Osteoblast (primary cell): Measurements from ENCODE around the gene AFF1. TPM values are rescaled to one million over a fixed set of nuclear protein-coding genes. Genes with fewer than 3 reads are reported as not detected.

Experiments
- DNase-seq: peaks from one replicate; pipeline ENCODE4 v3.0.0; 2011; ENCODE audit warnings: low spot score, mixed read lengths; ENCODE audit not compliant: insufficient read length; ENCODE audit errors: missing footprints
- H2AFZ ChIP-seq: 2 replicates; pipeline ENCODE4 v1.6.0; 2011; ENCODE audit warnings: mild to moderate bottlenecking, low read length
- H3K27ac ChIP-seq: 2 replicates; pipeline ENCODE4 v1.5.1; 2011; ENCODE audit warnings: mild to moderate bottlenecking, low read depth, low read length, moderate library complexity
- H3K27me3 ChIP-seq: 2 replicates; pipeline ENCODE4 v1.6.0; 2012; ENCODE audit warnings: mild to moderate bottlenecking, control low read depth, inconsistent platforms, low read length, moderate library complexity; ENCODE audit not compliant: insufficient read depth
- H3K36me3 ChIP-seq: 2 replicates; pipeline ENCODE4 v1.5.1; 2011; ENCODE audit warnings: mild to moderate bottlenecking, low read length, control low read depth, moderate library complexity; ENCODE audit not compliant: insufficient read depth
- H3K4me1 ChIP-seq: 2 replicates; pipeline ENCODE4 v1.5.1; 2011; ENCODE audit warnings: mild to moderate bottlenecking, low read length, control low read depth, moderate library complexity; ENCODE audit not compliant: insufficient read depth
- H3K4me2 ChIP-seq: 2 replicates; pipeline ENCODE4 v1.6.0; 2011; ENCODE audit warnings: mild to moderate bottlenecking, low read length; ENCODE audit not compliant: insufficient read depth
- H3K4me3 ChIP-seq: fragments of 200-600 bp; sonication (generic); 3 replicates; pipeline ENCODE4 v1.5.1; 2012; ENCODE audit warnings: mild to moderate bottlenecking, low read length, inconsistent platforms; ENCODE audit not compliant: insufficient read depth
- H3K79me2 ChIP-seq: 2 replicates; pipeline ENCODE4 v1.6.0; 2012; ENCODE audit warnings: mild to moderate bottlenecking, low read length, control low read depth, inconsistent platforms; ENCODE audit not compliant: insufficient read depth
- H3K9me3 ChIP-seq: 2 replicates; pipeline ENCODE4 v1.5.1; 2011; ENCODE audit warnings: low read depth, low read length, control low read depth
- H4K20me1 ChIP-seq: 2 replicates; pipeline ENCODE4 v1.6.0; 2012; ENCODE audit warnings: mild to moderate bottlenecking, low read length, control low read depth; ENCODE audit not compliant: insufficient read depth
- total RNA-seq: library from RNA; depleted of rRNA; stranded (reverse); fragments of >200 nt; gene quantifications from 2 replicates; pipeline ENCODE4 v1.2.3, GENCODE V29; 2012
- TF ChIP-seq, protein P1 (sequence below): IDR thresholded peaks from 2 replicates; pipeline ENCODE4 v1.5.1; 2011; ENCODE audit warnings: mild to moderate bottlenecking, low read depth, low read length, moderate library complexity; ENCODE audit errors: extremely low read depth

The AFF1 gene
- total RNA-seq, 1 donor: 19.5 TPM

- no peak overlapping the region for H3K4me3 ChIP-seq
Observed at GRCh38 chr4:86893136-86893535, 41.7 kb upstream of the AFF1 start.

GRCh38 chr4:86894455-86894854, 40.4 kb upstream of the AFF1 start:
- no peak overlapping the region for H3K27ac ChIP-seq

More at GRCh38 chr4:86893136-86893535, 41.7 kb upstream of the AFF1 start:
- H3K27me3 ChIP-seq: no peaks in the 10 kb centered on the region
- H4K20me1 ChIP-seq: no peaks in the 10 kb centered on the region
- peak overlapping the region; percentile 95 for H3K4me2 ChIP-seq
- H3K79me2 ChIP-seq: no peaks in the 10 kb centered on the region
- H3K4me1 ChIP-seq: no peaks in the 10 kb centered on the region
- DNase-seq: no peak
- H3K27ac ChIP-seq: no peak overlapping the region
- TF ChIP-seq, protein P1, sequence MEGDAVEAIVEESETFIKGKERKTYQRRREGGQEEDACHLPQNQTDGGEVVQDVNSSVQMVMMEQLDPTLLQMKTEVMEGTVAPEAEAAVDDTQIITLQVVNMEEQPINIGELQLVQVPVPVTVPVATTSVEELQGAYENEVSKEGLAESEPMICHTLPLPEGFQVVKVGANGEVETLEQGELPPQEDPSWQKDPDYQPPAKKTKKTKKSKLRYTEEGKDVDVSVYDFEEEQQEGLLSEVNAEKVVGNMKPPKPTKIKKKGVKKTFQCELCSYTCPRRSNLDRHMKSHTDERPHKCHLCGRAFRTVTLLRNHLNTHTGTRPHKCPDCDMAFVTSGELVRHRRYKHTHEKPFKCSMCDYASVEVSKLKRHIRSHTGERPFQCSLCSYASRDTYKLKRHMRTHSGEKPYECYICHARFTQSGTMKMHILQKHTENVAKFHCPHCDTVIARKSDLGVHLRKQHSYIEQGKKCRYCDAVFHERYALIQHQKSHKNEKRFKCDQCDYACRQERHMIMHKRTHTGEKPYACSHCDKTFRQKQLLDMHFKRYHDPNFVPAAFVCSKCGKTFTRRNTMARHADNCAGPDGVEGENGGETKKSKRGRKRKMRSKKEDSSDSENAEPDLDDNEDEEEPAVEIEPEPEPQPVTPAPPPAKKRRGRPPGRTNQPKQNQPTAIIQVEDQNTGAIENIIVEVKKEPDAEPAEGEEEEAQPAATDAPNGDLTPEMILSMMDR: no peak
- no peaks in the 10 kb centered on the region for H3K9me3 ChIP-seq
- no peaks in the 10 kb centered on the region for H3K36me3 ChIP-seq
- no peak overlapping the region for H2AFZ ChIP-seq

DNA sequence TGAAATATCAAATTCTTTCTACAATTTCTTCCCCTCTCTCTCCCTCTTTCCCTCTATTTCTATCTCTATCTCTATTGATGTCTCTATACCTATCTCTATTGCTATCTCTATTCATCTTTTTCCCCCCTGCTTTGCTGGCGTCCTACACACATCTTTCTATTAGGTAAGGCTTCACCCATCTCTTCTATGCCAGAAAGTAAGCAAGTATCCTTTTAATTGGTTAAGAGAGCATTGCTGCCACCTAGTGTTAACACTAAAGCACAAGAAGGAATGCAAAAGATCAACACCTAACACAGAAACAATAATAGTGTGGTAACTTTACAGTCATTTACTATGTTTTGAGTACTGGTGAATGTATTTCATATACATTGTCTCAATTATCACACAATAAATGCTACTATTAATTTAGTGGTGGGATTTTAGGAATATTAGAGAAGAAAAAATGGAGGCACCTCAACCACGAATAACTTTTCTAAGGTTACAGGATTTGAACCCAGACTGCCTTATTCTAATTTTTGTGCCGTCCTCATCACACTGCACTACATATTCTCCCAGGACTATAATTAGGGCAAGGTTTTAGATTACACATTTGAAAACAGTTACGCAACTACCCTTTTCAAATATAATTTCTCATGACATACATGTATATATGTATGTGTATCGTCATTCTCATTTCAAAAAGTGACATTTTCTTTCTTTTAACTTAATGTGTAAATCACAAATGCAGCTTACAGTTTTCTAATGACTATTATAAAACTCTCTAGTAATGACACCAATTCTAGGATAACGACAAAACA, 38.9 kb upstream of the AFF1 start:
- H3K4me2 ChIP-seq: no peak overlapping the region
- DNase-seq: peak; percentile 87
- H4K20me1 ChIP-seq: no peaks in the 10 kb centered on the region
- H3K27ac ChIP-seq: no peak overlapping the region
- no peak overlapping the region for H3K4me3 ChIP-seq
- no peaks in the 10 kb centered on the region for H3K27me3 ChIP-seq
- no peaks in the 10 kb centered on the region for H3K36me3 ChIP-seq
- no peaks in the 10 kb centered on the region for H3K9me3 ChIP-seq
- H3K4me1 ChIP-seq: no peaks in the 10 kb centered on the region
- H3K79me2 ChIP-seq: no peaks in the 10 kb centered on the region
- TF ChIP-seq, protein P1: peak; percentile 78
- H2AFZ ChIP-seq: no peak overlapping the region

More at GRCh38 chr4:86894455-86894854, 40.4 kb upstream of the AFF1 start:
- DNase-seq: no peak
- Histone ChIP-seq H3K4me1 (no peaks in the 10 kb centered on the region), H3K79me2 (no peaks in the 10 kb centered on the region), H3K4me2 (no peak overlapping the region), H3K9me3 (no peaks in the 10 kb centered on the region), H3K27me3 (no peaks in the 10 kb centered on the region), H4K20me1 (no peaks in the 10 kb centered on the region), H2AFZ (peak overlapping the region; percentile 52), H3K36me3 (no peaks in the 10 kb centered on the region), H3K4me3 (no peak overlapping the region)
- TF ChIP-seq, protein P1: no peak

GRCh38 chr4:86896596-86896995, 38.2 kb upstream of the AFF1 start:
- Histone ChIP-seq H2AFZ (no peak overlapping the region), H3K79me2 (no peaks in the 10 kb centered on the region), H3K27ac (no peak overlapping the region), H3K27me3 (no peaks in the 10 kb centered on the region), H3K9me3 (no peaks in the 10 kb centered on the region), H3K4me3 (no peak overlapping the region), H3K4me2 (no peak overlapping the region), H3K4me1 (no peaks in the 10 kb centered on the region), H4K20me1 (no peaks in the 10 kb centered on the region), H3K36me3 (no peaks in the 10 kb centered on the region)
- TF ChIP-seq, protein P1: no peak
- no peak for DNase-seq
